HFFc6 (cell line): ENCODE results near the gene SVOP. TPM values are rescaled to one million over a fixed set of nuclear protein-coding genes. Genes with fewer than 3 reads are reported as not detected.

Source experiments
- DNase-seq: peaks from one replicate; pipeline ENCODE4 v3.0.0-alpha.2; 2018
- H3K27ac Mint-ChIP-seq: 2 replicates; pipeline ENCODE4 v1.8.0; 2020; ENCODE audit warnings: mild to moderate bottlenecking, mixed read lengths
- H3K27me3 Mint-ChIP-seq: 2 replicates; pipeline ENCODE4 v1.8.0; 2021; ENCODE audit warnings: mild to moderate bottlenecking, moderate library complexity, mixed read lengths; ENCODE audit not compliant: insufficient read depth
- H3K36me3 Mint-ChIP-seq: 2 replicates; pipeline ENCODE4 v1.8.0; 2021; ENCODE audit warnings: low read depth, mixed read lengths
- H3K4me1 Mint-ChIP-seq: 2 replicates; pipeline ENCODE4 v1.8.0; 2020; ENCODE audit warnings: low read depth, mixed read lengths
- H3K4me3 Mint-ChIP-seq: 2 replicates; pipeline ENCODE4 v1.8.0; 2020; ENCODE audit warnings: mild to moderate bottlenecking, moderate library complexity, mixed read lengths
- H3K9me3 Mint-ChIP-seq: 2 replicates; pipeline ENCODE4 v1.8.0; 2020; ENCODE audit warnings: mild to moderate bottlenecking, mixed read lengths
- CTCF ChIP-seq: fragments of 200-600 bp; sonication (generic); IDR thresholded peaks from 2 replicates; pipeline ENCODE4 v1.5.0; 2021; ENCODE audit warnings: antibody characterized with exemption, mild to moderate bottlenecking
- total RNA-seq, 6 experiments: library from RNA; stranded (reverse); fragmentation: NEBNext Ultra II Directional; extraction: Animal tissue kit (Norgen Biotek cat#: 25700); gene quantifications; 2 replicates in 1 of 6; 3 replicates in 5 of 6; pipeline ENCODE4 v1.2.3, GENCODE V29; 2021

The SVOP gene
- total RNA-seq, 6 experiments from 2014 or later = not detected

- TF ChIP-seq CTCF = no peak
- Mint-ChIP-seq H3K27me3 (peaks cover 23% of the 10 kb centered on the region), H3K4me3 (no peak overlapping the region), H3K36me3 (no peaks in the 10 kb centered on the region), H3K27ac (no peak overlapping the region), H3K9me3 (no peaks in the 10 kb centered on the region), H3K4me1 (peaks cover 7% of the 10 kb centered on the region; the same call in 1 of the 2 replicates)
- DNase-seq = no peak
Measured at GRCh38 chr12:108912361-108912760, 108.5 kb downstream of the SVOP start.

- Mint-ChIP-seq H3K27ac (no peak overlapping the region), H3K4me3 (no peak overlapping the region), H3K27me3 (peaks cover 23% of the 10 kb centered on the region)
Measured at GRCh38 chr12:108911915-108912314, 109.0 kb downstream of the SVOP start.

GRCh38 chr12:108910336-108910735, 110.5 kb downstream of the SVOP start:
- Mint-ChIP-seq H3K36me3 (no peaks in the 10 kb centered on the region), H3K9me3 (no peaks in the 10 kb centered on the region), H3K4me1 (peaks cover 10% of the 10 kb centered on the region; the same call in 1 of the 2 replicates), H3K27me3 (peaks cover 20% of the 10 kb centered on the region), H3K27ac (no peak overlapping the region), H3K4me3 (no peak overlapping the region; the same call in 1 of the 2 replicates)
- TF ChIP-seq CTCF = no peak
- no peak for DNase-seq

More at GRCh38 chr12:108911915-108912314, 109.0 kb downstream of the SVOP start:
- peaks cover 10% of the 10 kb centered on the region; the same call in 1 of the 2 replicates for H3K4me1 Mint-ChIP-seq
- no peak for DNase-seq
- H3K9me3 Mint-ChIP-seq = no peaks in the 10 kb centered on the region
- no peak for TF ChIP-seq CTCF
- no peaks in the 10 kb centered on the region for H3K36me3 Mint-ChIP-seq

DNA sequence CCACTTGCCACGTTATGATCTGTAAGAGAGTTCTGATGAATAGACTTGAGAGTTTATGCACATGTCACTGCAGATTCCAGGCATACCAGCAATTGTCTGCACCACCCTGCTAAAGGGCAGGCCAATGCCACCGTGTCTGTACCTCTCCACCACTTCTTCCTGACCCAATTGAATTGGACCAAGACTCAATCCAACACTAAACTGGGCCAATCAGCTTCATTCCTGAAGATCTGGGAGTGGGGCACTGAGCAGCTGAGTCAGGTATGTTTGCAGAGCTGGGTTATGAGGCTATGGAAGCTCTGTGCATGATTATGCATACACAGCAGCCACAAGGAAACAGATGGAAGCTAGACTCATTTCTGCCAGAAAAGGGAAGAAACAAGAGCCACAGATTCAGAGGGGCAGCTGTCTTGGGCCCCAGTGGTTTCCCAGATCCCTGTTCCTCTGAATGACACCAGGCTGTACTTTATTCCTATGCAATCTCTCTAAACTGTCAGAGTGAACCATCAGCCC, 113.0 kb downstream of the SVOP start:
- Mint-ChIP-seq H3K27me3 (peaks cover 19% of the 10 kb centered on the region), H3K27ac (no peak overlapping the region)
- peak; percentile 7 for DNase-seq

GRCh38 chr12:108906971-108907370, 113.9 kb downstream of the SVOP start:
- no peak overlapping the region for H3K4me3 Mint-ChIP-seq
- H3K9me3 Mint-ChIP-seq = no peaks in the 10 kb centered on the region
- peaks cover 10% of the 10 kb centered on the region; the same call in 1 of the 2 replicates for H3K4me1 Mint-ChIP-seq
- H3K36me3 Mint-ChIP-seq = no peaks in the 10 kb centered on the region
- no peak overlapping the region for H3K27ac Mint-ChIP-seq
- H3K27me3 Mint-ChIP-seq = peaks cover 17% of the 10 kb centered on the region
- no peak for TF ChIP-seq CTCF
- DNase-seq = no peak

More for the DNA sequence above, 113.0 kb downstream of the SVOP start:
- peaks cover 10% of the 10 kb centered on the region; the same call in 1 of the 2 replicates for H3K4me1 Mint-ChIP-seq
- no peaks in the 10 kb centered on the region for H3K9me3 Mint-ChIP-seq
- TF ChIP-seq CTCF = no peak
- H3K36me3 Mint-ChIP-seq = no peaks in the 10 kb centered on the region
- no peak overlapping the region for H3K4me3 Mint-ChIP-seq
